Measurements from ENCODE around the gene FGF23.

- TF ChIP-seq, protein P1, sequence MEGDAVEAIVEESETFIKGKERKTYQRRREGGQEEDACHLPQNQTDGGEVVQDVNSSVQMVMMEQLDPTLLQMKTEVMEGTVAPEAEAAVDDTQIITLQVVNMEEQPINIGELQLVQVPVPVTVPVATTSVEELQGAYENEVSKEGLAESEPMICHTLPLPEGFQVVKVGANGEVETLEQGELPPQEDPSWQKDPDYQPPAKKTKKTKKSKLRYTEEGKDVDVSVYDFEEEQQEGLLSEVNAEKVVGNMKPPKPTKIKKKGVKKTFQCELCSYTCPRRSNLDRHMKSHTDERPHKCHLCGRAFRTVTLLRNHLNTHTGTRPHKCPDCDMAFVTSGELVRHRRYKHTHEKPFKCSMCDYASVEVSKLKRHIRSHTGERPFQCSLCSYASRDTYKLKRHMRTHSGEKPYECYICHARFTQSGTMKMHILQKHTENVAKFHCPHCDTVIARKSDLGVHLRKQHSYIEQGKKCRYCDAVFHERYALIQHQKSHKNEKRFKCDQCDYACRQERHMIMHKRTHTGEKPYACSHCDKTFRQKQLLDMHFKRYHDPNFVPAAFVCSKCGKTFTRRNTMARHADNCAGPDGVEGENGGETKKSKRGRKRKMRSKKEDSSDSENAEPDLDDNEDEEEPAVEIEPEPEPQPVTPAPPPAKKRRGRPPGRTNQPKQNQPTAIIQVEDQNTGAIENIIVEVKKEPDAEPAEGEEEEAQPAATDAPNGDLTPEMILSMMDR (IDR thresholded peaks at IDR 0.05): no peak
- no peak for TF ChIP-seq POLR2A (IDR thresholded peaks at IDR 0.05)
Observed at GRCh38 chr12:4418913-4419312, 39.4 kb upstream of the FGF23 start.
